SK-N-SH treated with all-trans-retinoic acid at 6 μM for 48 hours (cell line): Measurements from ENCODE around the gene KIF2A.
"Not testable (repeated sequence)": the region's sequence is repeated elsewhere in the genome, so short reads cannot be mapped to it uniquely, and the experiment has no call there.

Experiments
- ATAC-seq: fragments of 200-7000 bp; cut with Tn5 transposase; 3 replicates; pipeline ENCODE4 v1.9.1; 2020; ENCODE audit warnings: mild to moderate bottlenecking, moderate library complexity
- ARNTL ChIP-seq: fragments of 450-650 bp; formaldehyde crosslinking; IDR thresholded peaks from 2 replicates; pipeline ENCODE4 v1.5.0; 2020; ENCODE audit warnings: low read depth, mild to moderate bottlenecking, moderate library complexity, borderline replicate concordance
- BACH2 ChIP-seq: fragments of 250-450 bp; sonication (Bioruptor Pico); IDR thresholded peaks from 2 replicates; pipeline ENCODE4 v1.9.0; 2021; ENCODE audit warnings: mild to moderate bottlenecking, borderline replicate concordance
- CSDC2 ChIP-seq: fragments of 250-450 bp; sonication (Bioruptor Pico); IDR thresholded peaks from 2 replicates; pipeline ENCODE4 v1.5.0; 2020; ENCODE audit warnings: mild to moderate bottlenecking, moderate library complexity
- ESRRG ChIP-seq: fragments of 250-450 bp; sonication (Bioruptor Pico); IDR thresholded peaks from 2 replicates; pipeline ENCODE4 v1.6.1; 2021; ENCODE audit warnings: mild to moderate bottlenecking
- GLIS3 ChIP-seq: fragments of 250-450 bp; sonication (Bioruptor Pico); IDR thresholded peaks from 2 replicates; pipeline ENCODE4 v1.5.0; 2020; ENCODE audit warnings: mild to moderate bottlenecking, moderate library complexity
- ISL1 ChIP-seq: fragments of 250-450 bp; sonication (Bioruptor Pico); IDR thresholded peaks from 2 replicates; pipeline ENCODE4 v2.1.2; 2022; ENCODE audit warnings: mild to moderate bottlenecking, moderate library complexity
- OSR1 ChIP-seq: fragments of 250-450 bp; sonication (Bioruptor Pico); IDR thresholded peaks from 2 replicates; pipeline ENCODE4 v1.8.0; 2022; ENCODE audit warnings: moderate library complexity, mild to moderate bottlenecking, inconsistent platforms
- PATZ1 ChIP-seq: fragments of 250-450 bp; sonication (Bioruptor Pico); IDR thresholded peaks from 2 replicates; pipeline ENCODE4 v1.8.0; 2020; ENCODE audit warnings: mild to moderate bottlenecking, moderate library complexity, borderline replicate concordance
- RARB ChIP-seq: fragments of 250-450 bp; sonication (Bioruptor Pico); IDR thresholded peaks from 2 replicates; pipeline ENCODE4 v1.8.0; 2021; ENCODE audit warnings: mild to moderate bottlenecking, moderate library complexity
- SNAI2 ChIP-seq: fragments of 250-450 bp; sonication (Bioruptor Pico); IDR thresholded peaks from 2 replicates; pipeline ENCODE4 v1.5.0; 2020; ENCODE audit warnings: mild to moderate bottlenecking, moderate library complexity
- TCF4 ChIP-seq: fragments of 250-450 bp; sonication (Bioruptor Pico); IDR thresholded peaks from 2 replicates; pipeline ENCODE4 v1.8.0; 2021; ENCODE audit warnings: mild to moderate bottlenecking, moderate library complexity, borderline replicate concordance
- TOX ChIP-seq: fragments of 250-450 bp; sonication (Bioruptor Pico); IDR thresholded peaks from 2 replicates; pipeline ENCODE4 v1.8.0; 2021; ENCODE audit warnings: mild to moderate bottlenecking, moderate library complexity, borderline replicate concordance
- TSHZ2 ChIP-seq: fragments of 250-450 bp; sonication (Bioruptor Pico); IDR thresholded peaks from 2 replicates; pipeline ENCODE4 v1.5.0; 2020; ENCODE audit warnings: mild to moderate bottlenecking, moderate library complexity
- ZC3H10 ChIP-seq: fragments of 250-450 bp; sonication (Bioruptor Pico); IDR thresholded peaks from 2 replicates; pipeline ENCODE4 v1.5.1; 2021; ENCODE audit warnings: mild to moderate bottlenecking, moderate library complexity
- ZFP3 ChIP-seq: fragments of 250-450 bp; sonication (Bioruptor Pico); IDR thresholded peaks from 2 replicates; pipeline ENCODE4 v1.5.0; 2020; ENCODE audit warnings: mild to moderate bottlenecking, moderate library complexity
- ZFP30 ChIP-seq: fragments of 450-650 bp; formaldehyde crosslinking; IDR thresholded peaks from 2 replicates; pipeline ENCODE4 v1.5.0; 2022; ENCODE audit warnings: mild to moderate bottlenecking, moderate library complexity
- ZNF565 ChIP-seq: fragments of 450-650 bp; formaldehyde crosslinking; conservative IDR thresholded peaks from 2 replicates; pipeline ENCODE4 v1.5.0; 2020; ENCODE audit warnings: low read depth, mild to moderate bottlenecking, moderate library complexity
- ZNF70 ChIP-seq: fragments of 450-650 bp; formaldehyde crosslinking; IDR thresholded peaks from 2 replicates; pipeline ENCODE4 v1.5.0; 2020; ENCODE audit warnings: mild to moderate bottlenecking, moderate library complexity
- TF ChIP-seq, protein P1 (sequence below): fragments of 250-450 bp; sonication (Bioruptor Pico); IDR thresholded peaks from 2 replicates; pipeline ENCODE4 v1.5.1; 2021; ENCODE audit warnings: mild to moderate bottlenecking, moderate library complexity
- TF ChIP-seq, protein P2 (sequence below): fragments of 250-450 bp; sonication (Bioruptor Pico); IDR thresholded peaks from 2 replicates; pipeline ENCODE4 v1.8.0; 2021; ENCODE audit warnings: low read depth, mild to moderate bottlenecking, moderate library complexity, borderline replicate concordance
- TF ChIP-seq, protein P3 (sequence below): fragments of 250-450 bp; sonication (Bioruptor Pico); IDR thresholded peaks from 2 replicates; pipeline ENCODE4 v1.5.1; 2020; ENCODE audit warnings: low read depth, mild to moderate bottlenecking, moderate library complexity

KIF2A gene

GRCh38 chr5:62288118-62288517 is 17.9 kb upstream of the KIF2A start (continued):
- TF ChIP-seq OSR1 (CRISPR knock-in tag), result no peak
- TF ChIP-seq, protein P1, sequence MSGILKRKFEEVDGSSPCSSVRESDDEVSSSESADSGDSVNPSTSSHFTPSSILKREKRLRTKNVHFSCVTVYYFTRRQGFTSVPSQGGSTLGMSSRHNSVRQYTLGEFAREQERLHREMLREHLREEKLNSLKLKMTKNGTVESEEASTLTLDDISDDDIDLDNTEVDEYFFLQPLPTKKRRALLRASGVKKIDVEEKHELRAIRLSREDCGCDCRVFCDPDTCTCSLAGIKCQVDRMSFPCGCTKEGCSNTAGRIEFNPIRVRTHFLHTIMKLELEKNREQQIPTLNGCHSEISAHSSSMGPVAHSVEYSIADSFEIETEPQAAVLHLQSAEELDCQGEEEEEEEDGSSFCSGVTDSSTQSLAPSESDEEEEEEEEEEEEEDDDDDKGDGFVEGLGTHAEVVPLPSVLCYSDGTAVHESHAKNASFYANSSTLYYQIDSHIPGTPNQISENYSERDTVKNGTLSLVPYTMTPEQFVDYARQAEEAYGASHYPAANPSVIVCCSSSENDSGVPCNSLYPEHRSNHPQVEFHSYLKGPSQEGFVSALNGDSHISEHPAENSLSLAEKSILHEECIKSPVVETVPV (CRISPR knock-in tag), result no peak

DNA sequence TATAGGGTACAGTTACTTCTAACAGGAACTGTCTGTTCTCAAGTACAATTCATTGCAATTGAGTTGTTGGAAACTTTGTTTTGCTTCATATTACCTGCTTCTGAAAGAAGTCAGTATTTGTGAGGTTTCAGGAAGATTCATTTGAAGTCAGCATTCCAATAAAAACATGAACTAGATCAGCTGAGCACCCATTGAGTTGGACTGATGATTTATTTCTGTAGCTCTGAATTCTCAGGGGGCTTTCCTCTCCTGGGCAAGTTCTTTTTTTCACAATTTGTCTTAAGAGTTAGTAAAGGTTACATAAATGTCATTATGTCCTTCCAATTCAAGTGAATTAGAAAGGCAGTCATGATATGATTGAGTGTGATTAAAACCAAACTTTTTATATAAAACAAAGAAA is 16.2 kb upstream of the KIF2A start:
- ATAC-seq, result no peak
- no peak for TF ChIP-seq ZNF70 (CRISPR knock-in tag)
- TF ChIP-seq OSR1 (CRISPR knock-in tag), result no peak
- TF ChIP-seq BACH2 (CRISPR knock-in tag), result no peak

- ATAC-seq, result not testable (repeated sequence)
Observed at GRCh38 chr5:62291829-62292228, 14.2 kb upstream of the KIF2A start.

GRCh38 chr5:62296998-62297397 is 9.0 kb upstream of the KIF2A start:
- no peak for TF ChIP-seq BACH2 (CRISPR knock-in tag)
- no peak for TF ChIP-seq ZNF565
- no peak for TF ChIP-seq OSR1 (CRISPR knock-in tag)
- no peak for TF ChIP-seq TCF4 (CRISPR knock-in tag)
- TF ChIP-seq PATZ1 (CRISPR knock-in tag), result no peak
- no peak for TF ChIP-seq GLIS3 (CRISPR knock-in tag)
- TF ChIP-seq ISL1 (CRISPR knock-in tag), result no peak
- no peak for TF ChIP-seq ZC3H10
- TF ChIP-seq ZFP3, result no peak
- TF ChIP-seq, protein P2, sequence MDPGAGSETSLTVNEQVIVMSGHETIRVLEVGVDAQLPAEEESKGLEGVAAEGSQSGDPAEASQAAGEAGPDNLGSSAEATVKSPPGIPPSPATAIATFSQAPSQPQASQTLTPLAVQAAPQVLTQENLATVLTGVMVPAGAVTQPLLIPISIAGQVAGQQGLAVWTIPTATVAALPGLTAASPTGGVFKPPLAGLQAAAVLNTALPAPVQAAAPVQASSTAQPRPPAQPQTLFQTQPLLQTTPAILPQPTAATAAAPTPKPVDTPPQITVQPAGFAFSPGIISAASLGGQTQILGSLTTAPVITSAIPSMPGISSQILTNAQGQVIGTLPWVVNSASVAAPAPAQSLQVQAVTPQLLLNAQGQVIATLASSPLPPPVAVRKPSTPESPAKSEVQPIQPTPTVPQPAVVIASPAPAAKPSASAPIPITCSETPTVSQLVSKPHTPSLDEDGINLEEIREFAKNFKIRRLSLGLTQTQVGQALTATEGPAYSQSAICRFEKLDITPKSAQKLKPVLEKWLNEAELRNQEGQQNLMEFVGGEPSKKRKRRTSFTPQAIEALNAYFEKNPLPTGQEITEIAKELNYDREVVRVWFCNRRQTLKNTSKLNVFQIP, result no peak
- TF ChIP-seq, protein P3, sequence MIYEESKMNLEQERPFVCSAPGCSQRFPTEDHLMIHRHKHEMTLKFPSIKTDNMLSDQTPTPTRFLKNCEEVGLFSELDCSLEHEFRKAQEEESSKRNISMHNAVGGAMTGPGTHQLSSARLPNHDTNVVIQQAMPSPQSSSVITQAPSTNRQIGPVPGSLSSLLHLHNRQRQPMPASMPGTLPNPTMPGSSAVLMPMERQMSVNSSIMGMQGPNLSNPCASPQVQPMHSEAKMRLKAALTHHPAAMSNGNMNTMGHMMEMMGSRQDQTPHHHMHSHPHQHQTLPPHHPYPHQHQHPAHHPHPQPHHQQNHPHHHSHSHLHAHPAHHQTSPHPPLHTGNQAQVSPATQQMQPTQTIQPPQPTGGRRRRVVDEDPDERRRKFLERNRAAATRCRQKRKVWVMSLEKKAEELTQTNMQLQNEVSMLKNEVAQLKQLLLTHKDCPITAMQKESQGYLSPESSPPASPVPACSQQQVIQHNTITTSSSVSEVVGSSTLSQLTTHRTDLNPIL (CRISPR knock-in tag), result no peak
- TF ChIP-seq ESRRG (CRISPR knock-in tag), result no peak
- TF ChIP-seq SNAI2 (CRISPR knock-in tag), result no peak
- no peak for TF ChIP-seq CSDC2 (CRISPR knock-in tag)
- no peak for TF ChIP-seq RARB (CRISPR knock-in tag)
- ATAC-seq, result no peak

DNA sequence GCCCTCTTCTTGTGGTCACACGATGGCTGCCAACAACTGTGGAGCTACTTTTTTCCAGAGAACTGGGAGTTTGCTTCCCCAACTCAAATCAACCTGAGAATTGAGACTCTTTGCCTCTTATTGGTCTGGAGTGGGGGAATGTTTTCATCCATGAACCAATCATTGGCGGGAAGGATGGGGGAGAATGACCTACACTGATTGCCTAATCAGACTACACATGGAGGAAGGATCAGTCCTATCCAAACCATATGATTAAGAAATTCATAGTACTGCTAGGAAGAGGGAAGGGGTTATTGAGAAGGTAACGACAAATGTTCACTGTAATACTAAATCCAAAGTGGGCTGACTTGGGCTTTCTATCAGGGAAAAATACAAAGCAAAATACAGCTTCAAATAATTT is 7.9 kb upstream of the KIF2A start:
- ATAC-seq, result no peak
- TF ChIP-seq ARNTL (CRISPR knock-in tag), result no peak
- TF ChIP-seq ZNF70 (CRISPR knock-in tag), result no peak
- TF ChIP-seq, protein P3 (CRISPR knock-in tag), result no peak
- TF ChIP-seq TSHZ2 (CRISPR knock-in tag), result no peak
- no peak for TF ChIP-seq ZFP3
- no peak for TF ChIP-seq PATZ1 (CRISPR knock-in tag)
- no peak for TF ChIP-seq SNAI2 (CRISPR knock-in tag)
- no peak for TF ChIP-seq RARB (CRISPR knock-in tag)
- TF ChIP-seq TCF4 (CRISPR knock-in tag), result no peak
- TF ChIP-seq TOX, result no peak
- no peak for TF ChIP-seq BACH2 (CRISPR knock-in tag)
- TF ChIP-seq CSDC2 (CRISPR knock-in tag), result no peak
- TF ChIP-seq ZFP30 (CRISPR knock-in tag), result no peak
